CD4-positive, alpha-beta T cell treated with Interleukin-15 for 1 hour (primary cell): ENCODE measurements around the gene CABP7.

Source experiments
- DNase-seq: peaks from one replicate; pipeline ENCODE4 v3.0.0-alpha.2; 2020

The CABP7 gene

DNA sequence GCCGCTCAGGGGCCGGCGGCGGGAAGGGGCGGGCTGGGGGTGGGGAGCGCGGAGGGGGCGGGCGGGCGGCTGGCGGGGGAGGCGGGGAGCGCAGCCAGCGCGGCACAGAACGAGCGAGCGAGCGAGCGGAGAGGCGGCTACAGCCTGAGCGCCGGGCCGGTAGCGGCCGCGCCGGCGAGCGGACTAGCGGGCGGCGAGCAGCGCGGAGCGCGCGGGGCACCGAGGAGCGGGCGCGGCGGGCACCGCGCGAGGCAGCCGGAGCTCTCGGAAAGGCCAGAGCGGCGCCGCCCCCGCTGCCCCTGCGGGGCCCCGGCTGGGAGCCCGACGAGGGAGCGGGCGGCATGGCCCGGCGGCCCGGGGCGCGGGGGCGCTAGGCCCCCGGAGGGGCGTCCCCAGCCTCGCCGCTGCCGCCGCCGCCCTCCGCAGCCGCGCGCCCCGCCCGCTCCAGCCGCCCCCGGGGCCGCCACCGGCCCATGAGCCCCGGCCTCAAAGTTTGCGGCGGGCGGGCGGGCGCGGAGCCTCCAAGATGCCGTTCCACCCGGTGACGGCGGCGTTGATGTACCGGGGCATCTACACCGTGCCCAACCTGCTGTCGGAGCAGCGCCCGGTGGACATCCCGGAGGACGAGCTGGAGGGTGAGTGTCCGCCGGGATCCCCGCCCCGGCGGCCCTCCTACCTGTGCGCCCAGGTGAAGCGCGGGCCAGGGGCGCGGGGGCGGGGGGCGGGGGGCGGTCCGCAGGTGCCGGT lies at the start of gene CABP7:
TSS of gene CABP7 (plus strand) at position 105 of the 747 bp plus-strand sequence. CDS start at position 527, 422 bp downstream.
- no peak for DNase-seq

GRCh38 chr22:29670626-29671025 lies 49.2 kb upstream of the CABP7 start:
- no peak for DNase-seq

GRCh38 chr22:29673361-29674066 lies 46.3 kb upstream of the CABP7 start:
- no peak for DNase-seq

DNA sequence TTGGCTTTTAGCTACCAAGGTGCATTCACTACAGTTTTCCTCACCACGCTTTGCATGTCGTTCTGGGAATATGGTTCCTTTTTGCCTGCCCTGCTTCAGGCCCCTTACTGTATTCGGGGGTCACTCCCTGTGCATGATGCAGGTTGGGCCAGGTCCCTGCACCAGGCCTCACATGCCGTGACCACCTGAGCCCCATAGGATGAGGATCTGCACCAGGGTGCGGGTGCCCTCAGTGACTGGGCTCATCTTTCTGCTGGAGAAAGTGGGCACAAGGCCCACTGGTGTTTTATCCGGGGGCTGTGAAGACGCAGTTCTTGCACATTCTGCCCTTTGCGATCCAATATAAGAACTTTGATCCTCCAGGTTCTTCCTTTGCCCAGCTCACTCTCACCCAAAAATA lies 45.7 kb upstream of the CABP7 start:
- no peak for DNase-seq

DNA sequence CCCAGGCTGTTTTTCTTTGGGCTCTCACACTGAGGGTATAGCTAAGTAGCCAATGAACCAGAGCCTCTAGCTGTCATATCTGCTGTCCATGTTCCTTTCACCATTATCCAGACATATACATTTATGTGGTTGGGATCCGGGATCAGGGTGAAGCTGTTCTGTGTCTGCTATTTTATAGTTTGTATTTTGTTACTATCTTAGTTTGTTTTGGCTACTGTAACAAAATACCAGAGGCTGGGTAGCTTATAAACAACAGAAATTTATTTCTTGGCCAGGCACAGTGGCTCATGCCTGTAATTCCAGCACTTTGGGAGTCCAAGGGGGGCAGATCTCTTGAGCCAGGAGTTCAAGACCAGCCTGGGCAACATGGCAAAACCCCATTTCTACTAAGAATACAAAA lies 40.5 kb upstream of the CABP7 start:
- DNase-seq: no peak

- no peak for DNase-seq
These were observed 36.3 kb upstream of the CABP7 start for GRCh38 chr22:29683536-29683935.

- no peak for DNase-seq
These were observed 35.6 kb upstream of the CABP7 start for GRCh38 chr22:29684244-29684643.

DNA sequence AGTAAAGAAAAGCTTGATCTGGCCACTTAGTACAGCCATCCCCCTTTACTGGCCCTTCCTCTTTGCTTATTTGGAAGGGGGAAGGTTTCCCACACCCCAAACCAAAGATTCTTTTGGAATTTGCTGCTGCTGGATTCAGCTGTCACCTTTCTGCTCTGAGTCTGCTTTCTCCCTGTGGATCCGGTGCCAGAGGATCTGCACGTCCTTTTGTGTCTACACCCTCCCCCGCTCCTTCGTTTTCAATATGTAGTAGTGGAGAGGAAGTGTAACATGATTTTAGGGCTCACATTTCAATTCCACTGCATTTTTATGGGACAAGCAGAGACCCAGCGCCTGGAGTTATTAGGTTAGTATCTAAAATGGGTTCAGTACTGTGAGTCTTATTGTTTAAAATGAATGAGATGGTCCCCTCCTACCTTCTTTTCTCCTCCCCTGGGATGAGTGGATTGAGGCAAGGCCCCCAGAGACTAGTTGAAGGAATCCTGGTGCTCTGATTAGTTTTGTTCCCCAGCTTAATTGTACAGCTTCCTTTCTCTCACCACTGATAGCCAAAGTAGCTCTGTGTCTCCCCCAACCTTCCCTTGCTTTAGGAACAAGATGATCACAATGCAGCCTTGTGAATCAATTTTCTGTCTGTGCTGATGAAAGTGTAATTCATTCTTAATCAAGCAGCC lies 30.5 kb upstream of the CABP7 start:
- no peak for DNase-seq

- DNase-seq: no peak
These were observed 30.0 kb upstream of the CABP7 start for GRCh38 chr22:29689880-29690213.

DNA sequence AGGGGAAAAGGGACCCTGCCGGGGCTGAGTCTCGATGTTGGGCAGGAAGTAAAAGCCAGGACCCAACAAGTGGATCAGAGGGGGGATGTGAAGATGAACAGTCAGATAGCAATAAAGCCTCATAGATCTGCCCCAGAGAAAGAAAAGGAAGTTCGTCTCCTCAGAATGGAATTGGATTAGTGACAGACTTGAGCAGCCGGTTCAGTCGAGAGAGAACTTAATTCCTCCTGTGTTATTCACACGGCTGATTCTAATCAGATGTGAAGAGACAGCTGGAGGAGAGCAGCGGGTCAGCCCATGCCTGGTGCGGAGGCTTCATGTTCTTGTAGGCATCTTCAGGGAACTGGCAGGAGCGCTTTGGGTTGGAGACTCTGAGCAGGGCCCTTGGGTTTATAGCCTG lies 29.3 kb upstream of the CABP7 start:
- DNase-seq: no peak

DNA sequence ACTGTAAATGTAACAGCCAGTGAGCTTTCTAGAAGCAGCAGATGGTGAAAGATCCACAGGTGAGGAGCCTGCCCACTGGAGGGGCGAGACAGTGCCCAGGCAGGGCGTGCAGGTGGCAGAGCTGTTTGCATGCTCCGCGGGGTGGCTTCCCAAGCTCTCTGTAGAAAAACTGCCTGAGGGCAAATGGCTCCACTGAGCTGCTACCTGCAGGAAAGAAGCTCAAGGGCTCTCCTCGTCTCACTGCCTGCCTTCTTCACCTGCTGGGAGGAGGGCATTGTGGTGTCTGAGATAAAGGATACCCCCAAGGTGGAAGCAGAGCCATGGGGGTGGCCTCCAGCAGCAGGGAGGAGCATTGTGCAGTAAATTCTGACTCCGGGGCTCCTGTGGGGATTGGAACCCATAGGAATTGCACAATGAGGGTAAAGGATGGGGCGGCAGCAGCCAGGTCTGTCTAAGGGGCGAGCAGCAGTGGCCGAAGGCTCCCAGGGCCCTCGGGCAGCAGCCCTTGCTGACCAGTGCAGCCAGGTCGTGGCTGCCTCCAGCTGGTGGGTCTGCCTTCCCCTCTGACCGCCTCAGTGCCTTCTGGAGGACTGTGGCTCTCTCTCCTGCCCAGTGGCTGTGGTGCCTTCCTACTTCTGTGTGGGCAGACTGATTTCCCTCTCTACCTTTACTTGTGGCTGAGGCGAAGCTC lies 28.0 kb upstream of the CABP7 start:
- no peak for DNase-seq

DNA sequence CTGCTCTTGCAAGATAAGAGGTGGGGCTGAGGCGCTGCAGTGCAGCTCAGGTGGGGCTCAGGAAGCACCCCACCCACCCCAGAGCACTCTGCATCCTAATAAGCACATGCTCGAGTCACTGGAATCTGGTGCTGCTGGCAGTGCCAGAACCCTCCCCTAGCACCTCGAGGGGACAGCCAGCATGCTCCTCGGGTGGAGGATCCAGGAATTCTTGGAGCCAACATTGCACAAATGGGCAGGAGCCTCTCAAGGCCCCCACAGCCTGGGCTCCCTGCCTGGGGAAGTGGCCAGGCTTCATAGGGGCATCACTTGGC lies 27.5 kb upstream of the CABP7 start:
- DNase-seq: no peak

DNA sequence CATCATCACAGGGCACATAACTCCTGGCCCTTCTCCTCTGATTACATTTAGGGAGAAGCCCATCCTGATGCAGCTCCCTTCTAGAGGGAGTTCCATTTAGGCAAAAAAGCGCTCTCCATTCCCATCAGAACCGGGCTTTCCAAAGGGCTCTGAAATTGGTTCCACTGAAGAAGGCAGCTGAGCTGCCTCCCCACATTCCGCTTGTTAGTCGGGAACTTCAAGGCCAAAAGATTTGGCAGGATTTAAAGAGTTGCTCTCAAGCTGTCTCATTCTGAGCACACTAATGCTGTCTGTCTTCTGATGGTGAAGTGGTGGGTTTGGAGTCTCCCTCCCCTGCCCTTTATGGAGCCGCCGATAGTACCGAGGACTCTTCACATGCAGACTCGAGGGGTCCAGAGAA lies 26.6 kb upstream of the CABP7 start:
- DNase-seq: no peak

GRCh38 chr22:29693671-29694070 lies 26.1 kb upstream of the CABP7 start:
- no peak for DNase-seq

GRCh38 chr22:29695129-29695926 lies 24.5 kb upstream of the CABP7 start:
- DNase-seq: no peak

GRCh38 chr22:29697853-29698598 lies 21.8 kb upstream of the CABP7 start:
- DNase-seq: no peak

DNA sequence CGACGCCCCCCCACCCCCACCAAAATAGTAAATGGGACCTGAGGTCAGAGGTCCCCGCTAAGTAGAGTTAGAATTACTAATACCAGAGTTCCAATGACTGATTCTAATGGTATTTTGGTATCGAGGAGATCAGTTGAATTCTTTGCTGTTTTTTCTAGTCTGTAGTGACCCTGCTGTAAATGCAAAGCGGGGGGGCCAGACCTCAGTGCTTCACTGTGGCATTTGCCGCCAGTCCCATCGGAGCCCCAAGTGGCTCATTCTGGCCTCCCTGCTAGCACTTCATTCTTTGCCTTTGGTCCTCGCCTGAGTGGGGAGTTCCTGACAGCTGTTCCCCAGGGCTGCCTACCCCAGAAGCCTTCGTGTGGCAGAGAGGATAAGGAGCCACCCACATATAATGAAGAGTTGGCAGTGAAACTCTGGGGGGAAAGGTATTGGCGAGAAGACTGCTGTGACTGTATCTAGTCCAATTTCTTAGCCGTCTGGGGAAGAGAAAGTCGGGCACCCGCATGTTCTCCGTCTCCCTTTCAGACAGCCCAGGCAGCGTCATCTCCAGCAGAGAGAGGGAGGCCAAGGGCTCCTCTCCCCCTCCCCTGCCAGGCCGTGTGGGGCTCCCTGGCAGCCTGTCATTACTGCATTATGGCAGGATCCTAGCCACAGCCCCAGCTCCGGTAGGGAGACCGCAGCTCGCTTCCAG lies 19.4 kb upstream of the CABP7 start:
- no peak for DNase-seq

DNA sequence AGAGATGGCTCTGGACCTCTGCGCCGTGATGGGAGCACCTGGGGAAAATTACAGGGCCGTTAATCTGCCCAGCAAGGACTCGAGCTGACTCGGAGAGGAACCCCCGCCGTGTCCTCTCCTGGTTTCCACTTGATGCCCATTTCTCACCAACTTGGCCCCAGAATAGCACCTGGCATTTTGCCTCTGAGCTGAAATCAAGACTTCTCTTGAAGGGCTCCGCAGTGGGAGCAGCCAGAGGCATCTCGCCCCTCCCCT lies 19.0 kb upstream of the CABP7 start:
- DNase-seq: no peak

GRCh38 chr22:29701155-29701999 lies 18.4 kb upstream of the CABP7 start:
- DNase-seq: no peak

- no peak for DNase-seq
These were observed 17.5 kb upstream of the CABP7 start for GRCh38 chr22:29702000-29702930.
